Caco-2 (cell line): Measurements from ENCODE around the gene DNAI7. TPM values are rescaled to one million over a fixed set of nuclear protein-coding genes. Genes with fewer than 3 reads are reported as not detected.

Experiments
- BruUV-seq: library from RNA; stranded (reverse); fragments of 400-500 nt; replicated peaks from 2 replicates; lab custom pipeline; 2021; lab: Mats Ljungman, UMichigan
- CTCF ChIA-PET: fragments of 300-600 bp; sonication (Branson Sonifier 250); formaldehyde crosslinking; loops from one replicate; lab custom pipeline; 2022; ENCODE audit warnings: antibody characterized with exemption; lab: Charles Lee
- POLR2A ChIA-PET: fragments of 300-600 bp; sonication (Branson Sonifier 250); formaldehyde crosslinking; loops from one replicate; lab custom pipeline; 2022; ENCODE audit warnings: antibody characterized with exemption; lab: Charles Lee
- DNase-seq, 2 experiments: peaks; one replicate each; pipeline versions ENCODE4 v3.0.0 to v3.0.0-alpha.2; 2020 to 2022
- H3K27me3 ChIP-seq: replicated peaks from 2 replicates; pipeline ENCODE4 v1.6.0; 2011; ENCODE audit warnings: low read length; ENCODE audit not compliant: control insufficient read depth, insufficient read depth
- H3K36me3 ChIP-seq: 2 replicates; pipeline ENCODE4 v1.5.1; 2011; ENCODE audit warnings: low read length; ENCODE audit not compliant: control insufficient read depth, insufficient read depth
- H3K4me1 ChIP-seq: fragments of 250-450 bp; sonication (Bioruptor Pico); 2 replicates; pipeline ENCODE4 v1.5.1; 2020; ENCODE audit warnings: mild to moderate bottlenecking
- H3K4me3 ChIP-seq: 2 replicates; pipeline ENCODE4 v1.5.1; 2011; ENCODE audit warnings: low read depth, mild to moderate bottlenecking, control low read depth, low read length
- H3K9me3 ChIP-seq: fragments of 250-450 bp; sonication (Bioruptor Pico); 2 replicates; pipeline ENCODE4 v1.5.1; 2020; ENCODE audit warnings: mild to moderate bottlenecking, moderate library complexity
- H3K27ac Mint-ChIP-seq: one replicate; pipeline ENCODE4 v1.8.0; 2022; ENCODE audit warnings: mixed read lengths; ENCODE audit not compliant: unreplicated experiment
- H3K27me3 Mint-ChIP-seq: one replicate; pipeline ENCODE4 v1.8.0; 2022; ENCODE audit warnings: mixed read lengths; ENCODE audit not compliant: insufficient read depth, unreplicated experiment
- H3K36me3 Mint-ChIP-seq: one replicate; pipeline ENCODE4 v1.8.0; 2022; ENCODE audit warnings: mild to moderate bottlenecking, mixed read lengths; ENCODE audit not compliant: insufficient read depth, unreplicated experiment
- H3K4me1 Mint-ChIP-seq: one replicate; pipeline ENCODE4 v1.8.0; 2022; ENCODE audit warnings: low read depth, mixed read lengths; ENCODE audit not compliant: unreplicated experiment
- H3K4me3 Mint-ChIP-seq: one replicate; pipeline ENCODE4 v1.8.0; 2022; ENCODE audit warnings: mild to moderate bottlenecking, moderate library complexity, mixed read lengths; ENCODE audit not compliant: unreplicated experiment
- H3K9me3 Mint-ChIP-seq: one replicate; pipeline ENCODE4 v1.8.0; 2022; ENCODE audit warnings: mixed read lengths; ENCODE audit not compliant: unreplicated experiment
- intact Hi-C: fragments of 100-400 bp; cut with micrococcal nuclease; formaldehyde crosslinking; loops from one replicate; pipeline ENCODE4 v1.10.0; 2022; ENCODE audit not compliant: unreplicated experiment
- total RNA-seq: library from RNA; stranded (reverse); gene quantifications from 2 replicates; pipeline ENCODE4 v1.2.3, GENCODE V29; 2022
- TF ChIP-seq, protein P1 (sequence below), 2 experiments: fragments of 200-600 bp in 1 of 2; IDR thresholded peaks; 1 replicate in 1 of 2; 2 replicates in 1 of 2; pipeline versions ENCODE4 v1.5.1 to v1.8.0; 2011 to 2022; ENCODE audit warnings: antibody characterized with exemption in 1 of 2, control low read depth in 1 of 2, inconsistent platforms in 1 of 2, low read depth in 1 of 2, low read length in 1 of 2, mild to moderate bottlenecking in 1 of 2, moderate library complexity in 1 of 2; ENCODE audit not compliant: insufficient read depth in 1 of 2, severe bottlenecking in 1 of 2, unreplicated experiment in 1 of 2

The DNAI7 gene
- total RNA-seq, 1 experiment from 2014 or later: 0.66 TPM

DNA sequence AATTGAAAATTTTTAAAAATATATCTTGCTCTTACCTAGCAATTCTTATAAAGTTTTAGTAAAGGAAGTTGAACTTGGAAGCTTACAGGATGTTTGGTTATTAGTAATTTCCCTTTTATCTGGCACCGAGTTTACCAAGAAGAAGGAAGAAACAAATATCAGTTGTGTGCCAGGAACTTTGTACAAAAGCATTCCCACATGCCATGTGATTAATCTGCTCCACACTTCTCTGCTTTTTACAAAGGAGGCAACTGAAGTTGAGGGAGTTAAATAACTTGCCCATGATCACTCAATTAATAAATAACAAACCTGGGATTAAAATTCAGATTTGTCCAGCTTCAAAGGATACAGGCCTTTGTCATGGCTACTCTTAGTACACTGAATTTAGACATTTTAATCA is 123.6 kb downstream of the DNAI7 start:
- no TSS peak for BruUV-seq
- CTCF ChIA-PET: interaction anchor here (0.7 kb wide), 1 partner anchor 50 kb away, joined by 3 read pairs; no protein-coding TSS in a partner anchor
- Mint-ChIP-seq H3K9me3 (no peaks in the 10 kb centered on the region), H3K27ac (no peak overlapping the region), H3K4me3 (no peak overlapping the region), H3K27me3 (no peaks in the 10 kb centered on the region), H3K36me3 (peaks cover 4% of the 10 kb centered on the region), H3K4me1 (no peaks in the 10 kb centered on the region)
- DNase-seq: no peak
- H3K4me3 ChIP-seq: no peak overlapping the region
- intact Hi-C loops: no loop called here
- H3K4me1 ChIP-seq: no peaks in the 10 kb centered on the region
- no peaks in the 10 kb centered on the region for H3K36me3 ChIP-seq
- no peaks in the 10 kb centered on the region for H3K9me3 ChIP-seq
- POLR2A ChIA-PET: interaction anchor here (0.6 kb wide), 1 partner anchor 1289 kb away, joined by 3 read pairs; no protein-coding TSS in a partner anchor
- no peaks in the 10 kb centered on the region for H3K27me3 ChIP-seq
- TF ChIP-seq, protein P1, sequence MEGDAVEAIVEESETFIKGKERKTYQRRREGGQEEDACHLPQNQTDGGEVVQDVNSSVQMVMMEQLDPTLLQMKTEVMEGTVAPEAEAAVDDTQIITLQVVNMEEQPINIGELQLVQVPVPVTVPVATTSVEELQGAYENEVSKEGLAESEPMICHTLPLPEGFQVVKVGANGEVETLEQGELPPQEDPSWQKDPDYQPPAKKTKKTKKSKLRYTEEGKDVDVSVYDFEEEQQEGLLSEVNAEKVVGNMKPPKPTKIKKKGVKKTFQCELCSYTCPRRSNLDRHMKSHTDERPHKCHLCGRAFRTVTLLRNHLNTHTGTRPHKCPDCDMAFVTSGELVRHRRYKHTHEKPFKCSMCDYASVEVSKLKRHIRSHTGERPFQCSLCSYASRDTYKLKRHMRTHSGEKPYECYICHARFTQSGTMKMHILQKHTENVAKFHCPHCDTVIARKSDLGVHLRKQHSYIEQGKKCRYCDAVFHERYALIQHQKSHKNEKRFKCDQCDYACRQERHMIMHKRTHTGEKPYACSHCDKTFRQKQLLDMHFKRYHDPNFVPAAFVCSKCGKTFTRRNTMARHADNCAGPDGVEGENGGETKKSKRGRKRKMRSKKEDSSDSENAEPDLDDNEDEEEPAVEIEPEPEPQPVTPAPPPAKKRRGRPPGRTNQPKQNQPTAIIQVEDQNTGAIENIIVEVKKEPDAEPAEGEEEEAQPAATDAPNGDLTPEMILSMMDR (IDR thresholded peaks at IDR 0.05; ENCODE audit: insufficient read depth in 1 of 2, low read depth in 1 of 2, low read length in 1 of 2, severe bottlenecking in 1 of 2, unreplicated experiment in 1 of 2): no peak

DNA sequence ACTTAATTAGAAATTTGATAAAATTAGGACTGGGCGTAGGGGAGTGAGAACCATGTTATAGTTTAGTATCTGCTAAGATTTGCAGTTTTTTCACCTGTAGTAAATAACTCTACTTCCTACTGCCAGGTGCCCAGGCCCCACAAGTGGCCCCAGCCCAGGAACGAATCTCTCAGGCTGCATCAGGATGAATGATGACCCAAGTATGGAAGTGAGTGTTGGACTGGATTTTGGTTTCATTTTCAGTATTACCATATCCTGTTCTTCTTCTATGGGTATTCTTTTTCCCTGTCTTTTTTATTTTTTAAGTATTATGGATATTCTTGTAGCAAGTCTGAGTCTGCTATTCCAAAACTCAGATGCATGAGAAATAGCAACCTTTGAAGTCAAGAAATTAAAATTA is 125.7 kb downstream of the DNAI7 start:
- H3K4me3 Mint-ChIP-seq: no peak overlapping the region
- POLR2A ChIA-PET: no interaction called here
- no peak for DNase-seq
- peaks cover 11% of the 10 kb centered on the region for H3K4me1 Mint-ChIP-seq
- CTCF ChIA-PET: no interaction called here
- intact Hi-C loops: no loop called here
- no peak overlapping the region for H3K27ac Mint-ChIP-seq
- Histone ChIP-seq H3K4me3 (no peak overlapping the region), H3K9me3 (no peaks in the 10 kb centered on the region), H3K27me3 (no peaks in the 10 kb centered on the region), H3K36me3 (no peaks in the 10 kb centered on the region), H3K4me1 (peaks cover 15% of the 10 kb centered on the region)
- no peaks in the 10 kb centered on the region for H3K9me3 Mint-ChIP-seq
- no TSS peak for BruUV-seq
- H3K27me3 Mint-ChIP-seq: no peaks in the 10 kb centered on the region
- H3K36me3 Mint-ChIP-seq: peaks cover 4% of the 10 kb centered on the region
- TF ChIP-seq, protein P1 (IDR thresholded peaks at IDR 0.05; ENCODE audit: insufficient read depth in 1 of 2, low read depth in 1 of 2, low read length in 1 of 2, severe bottlenecking in 1 of 2, unreplicated experiment in 1 of 2): no peak

DNA sequence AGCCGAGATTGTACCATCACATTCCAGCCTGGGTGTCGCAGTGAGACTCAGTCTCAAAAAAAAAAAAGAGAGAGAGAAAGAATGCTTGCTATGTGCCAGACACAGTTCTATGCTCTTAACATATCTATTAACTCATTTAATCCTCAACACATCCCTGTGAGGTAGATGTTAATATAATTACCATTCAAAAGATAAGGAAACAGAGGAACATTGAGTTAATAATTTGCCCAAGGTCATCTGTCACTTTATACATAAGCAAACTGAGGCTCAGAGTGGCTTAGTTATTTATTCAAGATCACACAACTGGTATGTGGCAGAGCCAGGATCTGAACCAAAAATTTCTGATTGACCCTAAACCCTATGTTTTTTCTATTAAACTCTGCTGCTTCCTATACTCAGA is 129.9 kb downstream of the DNAI7 start:
- CTCF ChIA-PET: no interaction called here
- Histone ChIP-seq H3K36me3 (no peaks in the 10 kb centered on the region), H3K27me3 (no peaks in the 10 kb centered on the region), H3K9me3 (no peaks in the 10 kb centered on the region), H3K4me1 (peaks cover 15% of the 10 kb centered on the region), H3K4me3 (no peak overlapping the region)
- Mint-ChIP-seq H3K27ac (no peak overlapping the region), H3K4me3 (no peak overlapping the region), H3K9me3 (no peaks in the 10 kb centered on the region), H3K36me3 (peaks cover 4% of the 10 kb centered on the region), H3K4me1 (peaks cover 16% of the 10 kb centered on the region), H3K27me3 (no peaks in the 10 kb centered on the region)
- POLR2A ChIA-PET: no interaction called here
- intact Hi-C loops: no loop called here
- TF ChIP-seq, protein P1 (IDR thresholded peaks at IDR 0.05; ENCODE audit: insufficient read depth in 1 of 2, low read depth in 1 of 2, low read length in 1 of 2, severe bottlenecking in 1 of 2, unreplicated experiment in 1 of 2): no peak
- peak in 1 of 2 experiments; percentile 22 for DNase-seq
- no TSS peak for BruUV-seq
